HTR-8/SVneo (cell line): ENCODE measurements around the gene RRBP1.
"Not testable (repeated sequence)": the region's sequence is repeated elsewhere in the genome, so short reads cannot be mapped to it uniquely, and the experiment has no call there.

Source experiments
- DNase-seq: peaks from one replicate; pipeline ENCODE4 v3.0.0; 2011; ENCODE audit warnings: low spot score, mixed read lengths; ENCODE audit not compliant: insufficient read length
- FAIRE-seq: peaks from 2 replicates; lab custom pipeline; 2011; peaks lifted over from hg19 to GRCh38; lab: Jason Lieb, UNC

RRBP1 gene

GRCh38 chr20:17710379-17711266 lies 28.6 kb upstream of the RRBP1 start:
- FAIRE-seq (no peak), DNase-seq (no peak)

DNA sequence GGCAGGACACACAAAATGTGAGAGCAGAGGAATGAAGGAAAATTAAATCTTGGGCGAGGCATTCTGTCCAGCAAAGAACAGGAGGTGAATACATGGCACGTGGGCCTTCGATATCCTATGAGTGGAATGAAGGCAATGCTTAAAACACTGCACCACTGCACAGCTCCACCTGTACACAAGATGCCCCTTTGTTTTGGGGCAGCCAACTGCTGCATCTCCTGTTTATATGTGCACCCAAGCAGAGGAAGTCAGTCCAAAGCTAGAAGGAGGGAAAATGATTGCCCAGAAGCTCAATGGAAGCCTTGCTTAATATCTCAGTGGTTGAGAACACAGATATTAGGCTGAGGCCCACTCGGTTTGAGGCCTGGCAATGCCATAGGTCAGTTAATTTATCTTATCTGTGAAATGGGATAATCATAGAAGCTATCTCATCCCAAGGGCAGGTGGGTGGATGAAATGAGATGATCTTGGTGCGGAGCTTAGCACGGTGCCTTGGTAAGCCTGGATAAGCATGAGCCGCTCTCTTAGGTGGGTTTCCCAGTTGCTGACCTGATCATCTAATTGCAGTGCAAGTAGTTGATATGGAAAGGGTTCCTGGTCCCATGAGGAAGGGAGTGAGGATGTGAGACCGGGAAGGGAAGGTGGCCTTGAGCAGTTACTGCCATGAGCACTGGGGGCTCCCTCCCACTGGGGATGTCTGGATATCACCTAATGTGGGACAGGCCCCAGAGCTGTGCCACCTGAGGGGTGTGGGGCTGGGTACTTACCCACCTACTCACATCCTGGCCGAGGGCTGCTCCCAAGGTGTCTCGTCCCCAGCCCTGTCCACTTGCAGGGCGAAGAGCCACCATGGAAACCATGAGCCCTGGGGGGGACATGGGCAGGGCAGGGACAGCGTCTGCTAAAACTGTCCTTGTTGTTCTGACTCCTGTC lies 27.6 kb upstream of the RRBP1 start:
- DNase-seq = no peak
- FAIRE-seq = no peak

DNA sequence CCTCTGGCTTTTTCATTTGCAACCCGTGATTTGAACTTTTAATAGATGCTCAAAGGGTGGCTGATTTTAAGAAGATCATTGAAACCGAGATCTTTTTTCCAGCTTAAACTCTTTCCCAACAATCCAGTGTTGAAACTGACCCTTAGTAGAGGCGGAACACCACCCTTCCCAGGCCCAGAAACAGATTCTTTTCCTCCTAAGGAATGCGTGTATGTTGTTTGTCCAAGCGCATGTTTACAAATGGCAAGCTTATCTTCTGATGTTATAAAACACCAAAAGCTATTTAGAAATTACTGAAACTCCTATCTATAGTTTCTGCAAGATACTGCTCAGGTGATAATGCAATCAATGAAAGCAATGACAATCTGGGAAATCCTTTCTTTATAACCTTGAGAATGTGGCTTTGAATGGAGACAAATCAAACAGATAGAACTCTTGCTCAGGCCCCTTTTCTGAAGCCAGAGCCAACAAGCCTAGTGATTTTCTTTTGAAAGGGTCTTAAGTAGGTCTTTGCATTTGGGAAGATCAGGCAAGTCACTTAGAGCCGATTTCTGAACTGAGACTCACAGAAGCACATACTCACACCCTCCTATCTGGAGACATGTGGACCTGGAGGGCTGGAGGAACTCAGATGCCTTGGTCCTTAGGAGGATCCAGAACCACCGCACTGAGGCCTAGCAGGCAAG lies 26.8 kb upstream of the RRBP1 start:
- FAIRE-seq = no peak
- DNase-seq = no peak

GRCh38 chr20:17707951-17708350 lies 25.9 kb upstream of the RRBP1 start:
- not testable (repeated sequence) for DNase-seq, FAIRE-seq

DNA sequence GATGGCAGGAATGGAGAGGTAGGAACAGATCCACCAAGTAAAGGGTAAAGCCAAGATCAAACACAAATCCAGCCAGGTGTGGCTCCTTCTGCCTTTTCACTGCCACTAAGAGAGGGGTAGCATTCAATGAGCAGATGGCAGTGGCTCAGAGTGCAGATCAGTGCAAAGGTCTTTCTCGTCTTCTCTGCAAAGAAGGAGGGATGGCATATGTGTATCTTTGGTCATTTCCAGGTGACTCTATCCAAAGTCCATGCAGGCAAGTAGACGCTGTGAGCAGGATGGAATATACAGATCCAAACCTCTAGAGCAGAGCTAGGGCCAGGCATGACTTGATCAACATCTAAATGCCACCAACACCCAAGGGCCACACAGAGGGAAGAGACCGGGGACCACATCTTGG lies 24.6 kb upstream of the RRBP1 start:
- DNase-seq (no peak), FAIRE-seq (no peak)

- no peak for FAIRE-seq
- DNase-seq = no peak
Observed at GRCh38 chr20:17705916-17706315, 23.9 kb upstream of the RRBP1 start.

GRCh38 chr20:17704589-17705317 lies 22.7 kb upstream of the RRBP1 start:
- FAIRE-seq (peak; percentile 9), DNase-seq (no peak)

- FAIRE-seq (no peak), DNase-seq (no peak)
Observed at GRCh38 chr20:17701826-17702225, 19.8 kb upstream of the RRBP1 start.

GRCh38 chr20:17700637-17701036 lies 18.6 kb upstream of the RRBP1 start:
- no peak for DNase-seq
- FAIRE-seq = no peak

DNA sequence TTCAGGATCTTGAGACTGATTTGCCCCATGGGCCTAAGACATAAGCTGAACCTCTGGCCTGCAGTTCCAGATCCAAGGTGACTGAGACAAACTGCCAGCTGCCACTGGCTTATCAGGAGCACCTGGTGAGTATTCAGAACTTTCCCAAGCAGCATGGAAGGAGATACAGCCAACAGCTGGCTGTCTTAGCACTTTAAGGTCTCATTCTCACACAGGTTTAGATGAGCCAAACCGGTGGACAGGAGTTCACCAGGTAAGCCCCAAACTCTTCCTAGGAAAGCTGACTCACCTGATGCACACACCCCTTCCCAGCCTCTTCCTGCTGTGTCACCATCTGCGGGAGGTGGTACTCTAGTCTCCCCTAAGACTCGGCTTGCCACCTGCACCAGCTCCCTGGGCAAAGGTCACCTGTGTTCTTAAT lies 17.9 kb upstream of the RRBP1 start, which contains the start of gene BANF2:
BANF2 (plus strand) TSS at position 36 of the 421 bp plus-strand sequence. CDS start 25,060 bp downstream, outside the sequence.
- FAIRE-seq = no peak
- no peak for DNase-seq

GRCh38 chr20:17698384-17698783 lies 16.3 kb upstream of the RRBP1 start:
- FAIRE-seq = no peak

GRCh38 chr20:17697171-17697570 lies 15.1 kb upstream of the RRBP1 start:
- FAIRE-seq = no peak
- DNase-seq = no peak

More at GRCh38 chr20:17698384-17698783, 16.3 kb upstream of the RRBP1 start:
- no peak for DNase-seq

DNA sequence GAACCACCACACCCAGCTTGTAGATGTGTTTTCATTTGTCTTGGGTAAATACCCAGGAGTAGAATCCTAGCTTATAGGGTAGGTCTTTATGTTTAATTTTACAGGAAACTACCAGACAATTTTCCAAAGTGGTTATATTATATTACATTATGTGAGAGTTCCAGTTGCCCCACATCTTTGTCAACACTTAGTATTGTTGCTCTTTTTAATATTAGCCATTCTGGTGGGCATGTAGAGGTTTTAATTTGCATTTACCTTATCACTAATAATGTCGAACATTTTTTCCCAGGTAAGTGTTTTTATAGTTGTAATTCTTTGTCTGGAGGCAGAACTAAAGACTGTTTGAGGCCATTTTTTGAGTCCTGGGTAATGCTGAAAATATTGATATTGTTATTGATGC lies 14.2 kb upstream of the RRBP1 start:
- FAIRE-seq (no peak), DNase-seq (no peak)

DNA sequence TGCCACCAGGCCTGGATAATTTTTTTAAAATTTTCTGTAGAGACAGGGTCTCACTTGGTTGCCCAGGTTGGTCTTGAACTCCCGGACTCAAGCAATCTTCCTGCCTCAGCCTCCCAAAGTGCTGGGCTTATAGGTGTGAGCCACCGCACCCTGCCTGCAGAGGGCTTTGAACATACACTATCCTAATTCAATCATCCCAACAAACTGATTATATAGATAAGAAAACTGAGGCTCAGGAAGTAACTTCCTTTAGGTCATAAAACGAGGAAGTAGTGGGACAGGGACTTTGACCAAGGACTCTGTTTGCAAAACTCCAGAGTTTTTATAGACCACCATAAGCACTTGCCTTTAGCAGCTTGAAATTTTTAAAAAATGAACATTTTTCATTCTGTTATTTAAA lies 12.7 kb upstream of the RRBP1 start:
- FAIRE-seq = no peak
- DNase-seq = no peak

- no peak for DNase-seq
- FAIRE-seq = no peak
Observed at GRCh38 chr20:17693444-17694001, 11.5 kb upstream of the RRBP1 start.

GRCh38 chr20:17691758-17692157 lies 9.7 kb upstream of the RRBP1 start:
- DNase-seq (no peak), FAIRE-seq (no peak)

- FAIRE-seq (no peak), DNase-seq (no peak)
Observed at GRCh38 chr20:17690144-17690543, 8.1 kb upstream of the RRBP1 start.

GRCh38 chr20:17688965-17689364 lies 6.9 kb upstream of the RRBP1 start:
- no peak for DNase-seq

DNA sequence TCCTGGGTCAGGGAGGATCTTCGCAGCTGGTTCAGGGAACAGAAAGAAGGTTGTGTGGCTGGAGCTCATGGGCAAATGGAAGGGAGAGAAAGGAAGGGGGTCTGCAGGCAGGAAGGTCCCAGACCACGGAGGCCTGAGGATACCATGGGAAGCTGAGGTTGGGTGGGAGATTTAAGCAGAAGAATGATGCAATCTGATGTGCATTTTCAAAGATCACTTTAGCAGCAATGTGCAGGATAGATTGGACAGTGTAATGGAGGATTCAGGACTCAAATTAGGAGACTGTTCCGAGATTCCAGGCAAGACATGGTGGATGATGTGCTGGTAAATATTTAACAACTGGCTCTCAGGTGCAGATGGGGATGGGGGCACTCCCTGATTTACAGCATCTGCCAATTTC lies 5.8 kb upstream of the RRBP1 start:
- no peak for FAIRE-seq
- DNase-seq = no peak

More at GRCh38 chr20:17688965-17689364, 6.9 kb upstream of the RRBP1 start:
- no peak for FAIRE-seq
